Osteoblast (primary cell): ENCODE results near the gene GATAD2A. TPM values are rescaled to one million over a fixed set of nuclear protein-coding genes. Genes with fewer than 3 reads are reported as not detected.
A peak's percentile ranks its signal among the peaks of the same experiment; 100 is the strongest.

Experiments
- DNase-seq: peaks from one replicate; pipeline ENCODE4 v3.0.0; 2011; ENCODE audit warnings: low spot score, mixed read lengths; ENCODE audit not compliant: insufficient read length; ENCODE audit errors: missing footprints
- H2AFZ ChIP-seq: 2 replicates; pipeline ENCODE4 v1.6.0; 2011; ENCODE audit warnings: mild to moderate bottlenecking, low read length
- H3K27ac ChIP-seq: 2 replicates; pipeline ENCODE4 v1.5.1; 2011; ENCODE audit warnings: mild to moderate bottlenecking, low read depth, low read length, moderate library complexity
- H3K27me3 ChIP-seq: 2 replicates; pipeline ENCODE4 v1.6.0; 2012; ENCODE audit warnings: mild to moderate bottlenecking, control low read depth, inconsistent platforms, low read length, moderate library complexity; ENCODE audit not compliant: insufficient read depth
- H3K36me3 ChIP-seq: 2 replicates; pipeline ENCODE4 v1.5.1; 2011; ENCODE audit warnings: mild to moderate bottlenecking, low read length, control low read depth, moderate library complexity; ENCODE audit not compliant: insufficient read depth
- H3K4me1 ChIP-seq: 2 replicates; pipeline ENCODE4 v1.5.1; 2011; ENCODE audit warnings: mild to moderate bottlenecking, low read length, control low read depth, moderate library complexity; ENCODE audit not compliant: insufficient read depth
- H3K4me2 ChIP-seq: 2 replicates; pipeline ENCODE4 v1.6.0; 2011; ENCODE audit warnings: mild to moderate bottlenecking, low read length; ENCODE audit not compliant: insufficient read depth
- H3K4me3 ChIP-seq: fragments of 200-600 bp; sonication (generic); 3 replicates; pipeline ENCODE4 v1.5.1; 2012; ENCODE audit warnings: mild to moderate bottlenecking, low read length, inconsistent platforms; ENCODE audit not compliant: insufficient read depth
- H3K79me2 ChIP-seq: 2 replicates; pipeline ENCODE4 v1.6.0; 2012; ENCODE audit warnings: mild to moderate bottlenecking, low read length, control low read depth, inconsistent platforms; ENCODE audit not compliant: insufficient read depth
- H3K9me3 ChIP-seq: 2 replicates; pipeline ENCODE4 v1.5.1; 2011; ENCODE audit warnings: low read depth, low read length, control low read depth
- H4K20me1 ChIP-seq: 2 replicates; pipeline ENCODE4 v1.6.0; 2012; ENCODE audit warnings: mild to moderate bottlenecking, low read length, control low read depth; ENCODE audit not compliant: insufficient read depth
- total RNA-seq: library from RNA; depleted of rRNA; stranded (reverse); fragments of >200 nt; gene quantifications from 2 replicates; pipeline ENCODE4 v1.2.3, GENCODE V29; 2012
- TF ChIP-seq, protein P1 (sequence below): IDR thresholded peaks from 2 replicates; pipeline ENCODE4 v1.5.1; 2011; ENCODE audit warnings: mild to moderate bottlenecking, low read depth, low read length, moderate library complexity; ENCODE audit errors: extremely low read depth

Gene GATAD2A
- total RNA-seq, 1 donor = 48.9 TPM

- no peaks in the 10 kb centered on the region for H3K27me3 ChIP-seq
- peak; percentile 80 for DNase-seq
- no peak overlapping the region for H3K4me3 ChIP-seq
- TF ChIP-seq, protein P1, sequence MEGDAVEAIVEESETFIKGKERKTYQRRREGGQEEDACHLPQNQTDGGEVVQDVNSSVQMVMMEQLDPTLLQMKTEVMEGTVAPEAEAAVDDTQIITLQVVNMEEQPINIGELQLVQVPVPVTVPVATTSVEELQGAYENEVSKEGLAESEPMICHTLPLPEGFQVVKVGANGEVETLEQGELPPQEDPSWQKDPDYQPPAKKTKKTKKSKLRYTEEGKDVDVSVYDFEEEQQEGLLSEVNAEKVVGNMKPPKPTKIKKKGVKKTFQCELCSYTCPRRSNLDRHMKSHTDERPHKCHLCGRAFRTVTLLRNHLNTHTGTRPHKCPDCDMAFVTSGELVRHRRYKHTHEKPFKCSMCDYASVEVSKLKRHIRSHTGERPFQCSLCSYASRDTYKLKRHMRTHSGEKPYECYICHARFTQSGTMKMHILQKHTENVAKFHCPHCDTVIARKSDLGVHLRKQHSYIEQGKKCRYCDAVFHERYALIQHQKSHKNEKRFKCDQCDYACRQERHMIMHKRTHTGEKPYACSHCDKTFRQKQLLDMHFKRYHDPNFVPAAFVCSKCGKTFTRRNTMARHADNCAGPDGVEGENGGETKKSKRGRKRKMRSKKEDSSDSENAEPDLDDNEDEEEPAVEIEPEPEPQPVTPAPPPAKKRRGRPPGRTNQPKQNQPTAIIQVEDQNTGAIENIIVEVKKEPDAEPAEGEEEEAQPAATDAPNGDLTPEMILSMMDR = no peak
- H3K79me2 ChIP-seq = peaks cover 66% of the 10 kb centered on the region
- H3K9me3 ChIP-seq = no peaks in the 10 kb centered on the region
- H3K36me3 ChIP-seq = peaks cover 50% of the 10 kb centered on the region
- no peak overlapping the region for H2AFZ ChIP-seq
- H3K4me2 ChIP-seq = no peak overlapping the region
- H4K20me1 ChIP-seq = peaks cover 19% of the 10 kb centered on the region
- peaks cover 4% of the 10 kb centered on the region for H3K4me1 ChIP-seq
- no peak overlapping the region for H3K27ac ChIP-seq
These were observed 90.4 kb downstream of the GATAD2A start for GRCh38 chr19:19495614-19496603.

DNA sequence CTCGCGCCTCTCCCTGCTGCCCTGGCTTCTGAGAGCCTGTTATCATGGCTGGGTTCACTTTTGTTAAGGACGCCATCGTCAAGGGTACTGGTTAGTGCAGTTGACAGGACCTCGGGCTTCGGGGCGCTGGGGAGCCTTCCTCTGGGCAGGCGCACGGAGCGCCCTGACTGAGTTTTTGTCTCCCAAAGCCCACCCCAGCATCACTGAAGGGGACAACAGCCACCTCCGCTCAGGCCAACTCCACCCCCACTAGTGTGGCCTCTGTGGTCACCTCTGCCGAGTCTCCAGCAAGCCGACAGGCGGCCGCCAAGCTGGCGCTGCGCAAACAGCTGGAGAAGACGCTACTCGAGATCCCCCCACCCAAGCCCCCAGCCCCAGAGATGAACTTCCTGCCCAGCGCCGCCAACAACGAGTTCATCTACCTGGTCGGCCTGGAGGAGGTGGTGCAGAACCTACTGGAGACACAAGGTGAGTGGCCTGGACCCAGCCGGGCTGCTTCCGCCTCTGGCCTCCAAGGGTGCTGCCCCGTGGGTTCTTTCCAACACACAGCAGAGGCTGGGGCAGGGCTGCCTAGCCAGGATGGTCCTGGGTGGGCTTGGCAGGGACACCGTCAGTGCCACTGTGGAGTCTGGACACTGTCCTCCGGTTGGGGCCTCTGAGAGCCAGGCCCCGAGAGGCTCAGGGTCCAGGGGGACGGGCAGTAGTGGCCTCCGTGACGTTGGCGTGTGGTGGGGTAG, 92.9 kb downstream of the GATAD2A start:
- H3K27me3 ChIP-seq = no peaks in the 10 kb centered on the region
- H3K4me2 ChIP-seq = no peak overlapping the region
- peaks cover 11% of the 10 kb centered on the region for H4K20me1 ChIP-seq
- H3K36me3 ChIP-seq = peaks cover 65% of the 10 kb centered on the region
- no peaks in the 10 kb centered on the region for H3K9me3 ChIP-seq
- H3K4me1 ChIP-seq = peaks cover 4% of the 10 kb centered on the region
- TF ChIP-seq, protein P1 = no peak
- H3K4me3 ChIP-seq = no peak overlapping the region
- peaks cover 44% of the 10 kb centered on the region for H3K79me2 ChIP-seq
- DNase-seq = peak; percentile 70
- no peak overlapping the region for H3K27ac ChIP-seq
- no peak overlapping the region for H2AFZ ChIP-seq

DNA sequence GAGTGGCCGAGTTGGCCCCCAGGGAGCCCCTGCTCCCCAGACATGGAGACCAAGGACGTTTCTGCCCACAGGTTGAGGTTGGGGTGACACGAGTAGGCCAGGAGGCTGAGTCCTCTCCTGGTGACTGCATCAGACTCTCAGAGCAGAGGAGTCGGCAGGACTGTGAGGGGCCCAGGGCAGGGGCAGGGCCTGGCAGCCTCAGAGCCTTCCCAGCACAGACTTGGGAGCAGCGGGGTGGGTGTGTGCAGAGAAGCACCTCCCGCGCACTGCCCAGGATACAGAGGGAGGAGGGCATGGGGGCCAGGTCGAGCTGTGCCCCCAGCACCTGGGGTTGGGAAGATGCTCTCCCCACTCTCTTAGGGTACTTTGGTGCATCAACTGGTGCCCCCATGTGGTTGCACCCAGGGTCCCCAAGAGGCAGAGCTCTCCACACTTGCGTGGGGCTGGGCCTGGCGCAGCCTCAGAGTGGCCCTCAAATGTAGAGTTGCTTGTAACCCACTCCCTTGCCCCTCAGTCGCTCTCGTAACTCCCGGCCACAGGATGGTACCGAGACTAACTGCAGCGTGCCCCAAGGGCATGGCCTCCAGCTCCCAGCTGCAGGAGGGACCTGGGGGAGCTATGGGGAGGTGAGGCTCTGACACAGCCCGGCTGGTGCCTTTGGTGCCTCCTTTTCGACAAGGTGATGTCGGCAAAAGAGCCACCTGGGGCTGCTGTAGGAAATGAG, 94.0 kb downstream of the GATAD2A start:
- H3K9me3 ChIP-seq = no peaks in the 10 kb centered on the region
- peaks cover 67% of the 10 kb centered on the region for H3K36me3 ChIP-seq
- TF ChIP-seq, protein P1 = no peak
- peaks cover 36% of the 10 kb centered on the region for H3K79me2 ChIP-seq
- no peaks in the 10 kb centered on the region for H3K4me1 ChIP-seq
- H3K27me3 ChIP-seq = no peaks in the 10 kb centered on the region
- no peak overlapping the region for H3K27ac ChIP-seq
- peaks cover 7% of the 10 kb centered on the region for H4K20me1 ChIP-seq
- no peak overlapping the region for H2AFZ ChIP-seq
- peak; percentile 65 for DNase-seq
- H3K4me2 ChIP-seq = no peak overlapping the region
- H3K4me3 ChIP-seq = no peak overlapping the region
